Heart right ventricle (tissue), 16 donors: ENCODE results near the gene SERPINA1. TPM values are rescaled to one million over a fixed set of nuclear protein-coding genes. Genes with fewer than 3 reads are reported as not detected.

Source experiments
- ATAC-seq, 8 donors: fragments of 200-7000 bp; cut with Tn5 transposase; one replicate each; pipeline ENCODE4 v1.9.1; 2020; ENCODE audit warnings: mild to moderate bottlenecking in 8 of 8, moderate library complexity in 8 of 8, moderate number of reproducible peaks in 1 of 8
- DNase-seq, 2 donors: peaks; one replicate each; pipeline ENCODE4 v3.0.0-alpha.2; 2020
- H3K27ac ChIP-seq, 10 donors: fragments of 200-600 bp; sonication (generic) in 2 of 10; one replicate each; pipeline versions ENCODE4 v1.5.0 to v1.8.0; 2020 to 2022; ENCODE audit warnings: mild to moderate bottlenecking in 3 of 10
- H3K27me3 ChIP-seq, 7 donors: fragments of 200-600 bp; one replicate each; pipeline ENCODE4 v1.8.0; 2021 to 2022; ENCODE audit warnings: mild to moderate bottlenecking in 2 of 7
- H3K36me3 ChIP-seq, 9 donors: fragments of 200-600 bp; sonication (generic) in 1 of 9; one replicate each; pipeline versions ENCODE4 v1.5.0 to v1.8.0; 2020 to 2022; ENCODE audit warnings: mild to moderate bottlenecking in 2 of 9
- H3K4me1 ChIP-seq, 9 donors: fragments of 200-600 bp; sonication (generic) in 1 of 9; one replicate each; pipeline versions ENCODE4 v1.5.0 to v1.8.0; 2020 to 2022; ENCODE audit warnings: mild to moderate bottlenecking in 4 of 9
- H3K4me3 ChIP-seq, 10 donors: fragments of 200-600 bp; sonication (generic) in 2 of 10; one replicate each; pipeline versions ENCODE4 v1.5.0 to v1.8.0; 2020 to 2022; ENCODE audit warnings: mild to moderate bottlenecking in 7 of 10, moderate library complexity in 2 of 10
- H3K9me3 ChIP-seq, 11 donors: fragments of 200-600 bp in 10 of 11; sonication (generic) in 2 of 11; one replicate each; pipeline versions ENCODE4 v1.5.0 to v1.8.0; 2013 to 2022; ENCODE audit warnings: mild to moderate bottlenecking in 2 of 11, control low read depth in 1 of 11, moderate library complexity in 1 of 11
- CTCF ChIP-seq, 9 donors: fragments of 200-600 bp; sonication (generic) in 2 of 9; IDR thresholded peaks; one replicate each; pipeline versions ENCODE4 v1.5.0 to v1.8.0; 2021 to 2022; ENCODE audit warnings: antibody characterized with exemption in 9 of 9, mild to moderate bottlenecking in 5 of 9, moderate library complexity in 1 of 9
- WGBS, 2 donors: extraction: QIAGEN DNeasy Blood & Tissue Kit; methylation state at CpG; one replicate each; pipeline ENCODE4 v1.1.7; 2013; ENCODE audit warnings: inconsistent platforms in 1 of 2; 5-methylcytosine and 5-hydroxymethylcytosine counted together
- intact Hi-C, 10 donors: fragments of 100-400 bp; cut with DNase I; formaldehyde crosslinking; loops; one replicate each; pipeline versions ENCODE4 v1.11.1 to v1.14.2; 2022
- polyA plus RNA-seq, 2 donors: library from polyadenylated mRNA; stranded (reverse); fragments of 200-250 nt; gene quantifications; one replicate each; pipeline ENCODE4 v1.2.3, GENCODE V29; 2013
- total RNA-seq, 10 donors: library from RNA; stranded (reverse); fragmentation: NEBNext Ultra II Directional in 3 of 10; extraction: Animal tissue kit (Norgen Biotek cat#: 25700) in 3 of 10; gene quantifications; one replicate each; pipeline versions ENCODE4 v1.2.1 to v1.2.4, GENCODE V29; 2021 to 2023
- donor health status: Arrhythmogenic right ventricular cardiomyopathy.
- donor health status: ischemic (EF 13 %, LVEDD 7.1; RV severe dilation, severe dysfunction).
- donor health status: healthy with polysubstance abuse.
- donor health status: DM: no; HTN: yes; CAD: no.
- donor health status: DM: no; HTN: no; CAD: no.
- donor health status: ischemic (EF 25% LVEDD 6.9; RV normal size, moderate dysfunction).
- donor health status: ischemic (EF 25% LVEDD 5.7; RV mildly dilated, moderate dysfunction).
- donor health status: healthy.
- donor health status: DM: yes; HTN: yes; CAD: no.
- donor health status: Ischemic cardiomyopathy.
- donor health status: ischemic (EF 35%, LVEDD 5.7; RV mildly dilated, moderate dysfunction).
- donor health status: nonischemic (EF 11% LVEDD 7.7; RV severe dilation, severe dysfunction).
- donor health status: DM: yes; HTN: yes; CAD: no.
- donor health status: PGD.
- donor health status: ischemic (EF 29% LVEDD 5.4; RV normal size, mild dysfunction).
- donor health status: nonischemic (EF 23%, LVEDD 6.1; RV moderate dilation, normal function).

The SERPINA1 gene
- total and polyA plus RNA-seq, 12 donors = 1.1 to 38.3 (median 3.8) TPM

DNA sequence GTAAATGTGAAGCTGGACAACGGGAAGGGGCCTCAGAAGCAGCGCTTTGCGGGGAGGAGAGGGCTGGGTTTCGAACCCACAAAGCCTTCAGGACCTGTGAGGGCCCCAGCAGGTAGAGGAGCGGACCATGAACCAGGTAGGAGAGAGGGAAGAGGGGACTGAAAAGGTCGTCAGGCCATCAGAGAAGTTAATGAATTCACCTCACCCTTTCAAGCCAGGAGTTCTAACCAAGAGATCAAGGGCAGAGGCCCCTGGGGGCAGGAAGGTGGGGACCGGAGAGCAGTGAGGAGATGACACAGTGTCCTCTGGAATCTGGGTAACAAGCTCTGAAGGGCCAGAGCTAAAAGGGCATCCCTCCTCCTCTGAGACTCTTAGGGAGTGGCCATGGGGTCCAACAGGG lies 19.4 kb downstream of the SERPINA1 start:
- 71 to 79% methylated on average over 7 of the region's 7 CpGs for WGBS, 2 donors
- H3K27ac ChIP-seq = no peak overlapping the region
- H3K4me3 ChIP-seq = no peak overlapping the region
- no peaks in the 10 kb centered on the region for H3K4me1 ChIP-seq
- no peak for TF ChIP-seq CTCF (IDR thresholded peaks at IDR 0.05)
- intact Hi-C loops = no loop called here
- H3K36me3 ChIP-seq = no peaks in the 10 kb centered on the region
- ATAC-seq (no peak), DNase-seq (no peak)
- peaks cover 0 to 15% (median 4%) of the 10 kb centered on the region in 7 donors for H3K27me3 ChIP-seq
- no peaks in the 10 kb centered on the region for H3K9me3 ChIP-seq

DNA sequence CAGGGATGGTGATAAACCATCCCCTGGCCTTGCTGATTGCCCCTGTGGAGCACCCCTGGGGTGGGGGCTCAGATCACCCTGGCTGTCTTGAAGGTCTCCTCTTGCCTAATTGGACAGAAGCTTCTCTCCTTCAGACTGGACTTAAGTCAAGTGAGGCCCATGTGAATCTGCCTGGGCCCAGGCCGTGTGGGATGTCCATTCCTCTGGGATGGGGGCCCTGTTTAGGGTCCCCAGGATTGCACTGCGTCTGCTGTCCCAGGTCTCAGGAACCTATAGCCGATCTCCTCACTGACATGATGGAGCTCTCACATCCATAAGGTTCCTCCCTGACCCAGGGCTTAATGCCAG lies 20.2 kb downstream of the SERPINA1 start:
- ATAC-seq (no peak), DNase-seq (no peak)
- 70 to 81% methylated on average over 3 of the region's 3 CpGs for WGBS, 2 donors
- no peaks in the 10 kb centered on the region for H3K4me1 ChIP-seq
- no peak overlapping the region for H3K27ac ChIP-seq
- no peaks in the 10 kb centered on the region for H3K9me3 ChIP-seq
- TF ChIP-seq CTCF (IDR thresholded peaks at IDR 0.05) = no peak
- H3K36me3 ChIP-seq = no peaks in the 10 kb centered on the region
- intact Hi-C loops = no loop called here
- peaks cover 0 to 15% (median 4%) of the 10 kb centered on the region in 7 donors for H3K27me3 ChIP-seq
- H3K4me3 ChIP-seq = no peak overlapping the region

- DNase-seq = no peak
- TF ChIP-seq CTCF (IDR thresholded peaks at IDR 0.05) = no peak
These were observed 20.8 kb downstream of the SERPINA1 start for GRCh38 chr14:94367347-94368242.

GRCh38 chr14:94366146-94366915 lies 22.1 kb downstream of the SERPINA1 start, which contains the start of gene SERPINA2:
Gene SERPINA2 (minus strand): TSS chr14:94366698.
- Histone ChIP-seq H3K27me3 (peaks cover 0 to 12% (median 0%) of the 10 kb centered on the region in 7 donors), H3K4me1 (no peaks in the 10 kb centered on the region), H3K9me3 (no peaks in the 10 kb centered on the region), H3K4me3 (no peak within 1 kb of the TSS), H3K27ac (no peak within 1 kb of the TSS), H3K36me3 (no peaks in the 10 kb centered on the region)
- ATAC-seq = no peak
- WGBS, 2 donors = 79 to 80% methylated on average over 14 of the region's 14 CpGs
- DNase-seq = no peak
- no peak for TF ChIP-seq CTCF (IDR thresholded peaks at IDR 0.05)
- intact Hi-C loops = no loop called here

More at GRCh38 chr14:94367347-94368242, 20.8 kb downstream of the SERPINA1 start:
- intact Hi-C loops = no loop called here
- Histone ChIP-seq H3K4me3 (no peak overlapping the region), H3K9me3 (no peaks in the 10 kb centered on the region), H3K27me3 (peaks cover 0 to 13% (median 4%) of the 10 kb centered on the region in 7 donors), H3K4me1 (no peaks in the 10 kb centered on the region), H3K36me3 (no peaks in the 10 kb centered on the region), H3K27ac (no peak overlapping the region)
- peak in 1 of 8 donors; percentile 37 for ATAC-seq
- WGBS, 2 donors = 79 to 81% methylated on average over 12 of the region's 12 CpGs
